ENCODE data around the gene GRK5.

DNA sequence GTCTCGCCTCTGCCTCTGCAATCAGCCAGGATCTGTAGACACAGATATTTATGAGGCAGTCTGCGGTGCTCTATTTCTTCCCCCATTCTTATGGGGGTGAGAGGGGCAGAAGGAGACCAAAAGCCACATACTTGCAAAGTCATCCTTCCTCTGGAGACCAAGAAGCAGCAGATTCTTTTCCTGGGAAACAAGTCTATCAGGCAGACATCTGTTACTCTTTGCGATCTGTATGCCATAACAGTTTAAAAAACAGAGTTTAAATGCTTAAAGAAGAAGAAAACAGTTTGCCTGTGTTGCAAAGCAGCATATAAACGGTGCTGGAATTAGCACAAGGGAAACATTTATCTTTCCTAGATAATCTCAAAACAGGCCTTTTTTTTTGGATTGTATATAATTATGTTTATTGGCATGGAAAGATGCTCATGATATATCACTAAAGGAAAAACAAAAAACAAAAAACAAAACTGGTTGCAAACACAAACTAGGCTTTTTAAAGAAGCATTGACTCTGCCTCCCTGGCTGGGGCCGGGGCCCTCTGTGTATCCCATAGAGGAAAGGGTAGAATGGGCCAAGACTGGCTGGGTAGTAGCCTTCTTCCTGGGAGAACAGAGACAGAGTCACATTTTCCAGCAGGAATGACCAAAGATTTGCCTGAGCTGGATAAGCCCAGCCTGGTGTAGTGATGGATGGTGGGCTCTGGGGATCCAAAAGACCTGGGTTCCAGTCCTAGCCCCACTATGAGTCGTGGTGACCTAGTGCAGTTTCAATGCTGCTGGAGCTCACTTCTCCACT, 284.8 kb downstream of the GRK5 start:
- TF ChIP-seq, protein P1, sequence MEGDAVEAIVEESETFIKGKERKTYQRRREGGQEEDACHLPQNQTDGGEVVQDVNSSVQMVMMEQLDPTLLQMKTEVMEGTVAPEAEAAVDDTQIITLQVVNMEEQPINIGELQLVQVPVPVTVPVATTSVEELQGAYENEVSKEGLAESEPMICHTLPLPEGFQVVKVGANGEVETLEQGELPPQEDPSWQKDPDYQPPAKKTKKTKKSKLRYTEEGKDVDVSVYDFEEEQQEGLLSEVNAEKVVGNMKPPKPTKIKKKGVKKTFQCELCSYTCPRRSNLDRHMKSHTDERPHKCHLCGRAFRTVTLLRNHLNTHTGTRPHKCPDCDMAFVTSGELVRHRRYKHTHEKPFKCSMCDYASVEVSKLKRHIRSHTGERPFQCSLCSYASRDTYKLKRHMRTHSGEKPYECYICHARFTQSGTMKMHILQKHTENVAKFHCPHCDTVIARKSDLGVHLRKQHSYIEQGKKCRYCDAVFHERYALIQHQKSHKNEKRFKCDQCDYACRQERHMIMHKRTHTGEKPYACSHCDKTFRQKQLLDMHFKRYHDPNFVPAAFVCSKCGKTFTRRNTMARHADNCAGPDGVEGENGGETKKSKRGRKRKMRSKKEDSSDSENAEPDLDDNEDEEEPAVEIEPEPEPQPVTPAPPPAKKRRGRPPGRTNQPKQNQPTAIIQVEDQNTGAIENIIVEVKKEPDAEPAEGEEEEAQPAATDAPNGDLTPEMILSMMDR (IDR thresholded peaks at IDR 0.05; ENCODE audit: low read depth, low read length, poor library complexity, severe bottlenecking): no peak
- TF ChIP-seq EZH2phosphoT487 (IDR thresholded peaks at IDR 0.05; ENCODE audit: borderline replicate concordance, low read length): no peak
